HG03460 (cell line): Measurements from ENCODE around the gene NDUFS2.

Experiments used
- ATAC-seq: cut with Tn5 transposase; IDR thresholded peaks from one replicate; pipeline ENCODE4 v1.9.1; 2021; ENCODE audit not compliant: unreplicated experiment

Gene NDUFS2

DNA sequence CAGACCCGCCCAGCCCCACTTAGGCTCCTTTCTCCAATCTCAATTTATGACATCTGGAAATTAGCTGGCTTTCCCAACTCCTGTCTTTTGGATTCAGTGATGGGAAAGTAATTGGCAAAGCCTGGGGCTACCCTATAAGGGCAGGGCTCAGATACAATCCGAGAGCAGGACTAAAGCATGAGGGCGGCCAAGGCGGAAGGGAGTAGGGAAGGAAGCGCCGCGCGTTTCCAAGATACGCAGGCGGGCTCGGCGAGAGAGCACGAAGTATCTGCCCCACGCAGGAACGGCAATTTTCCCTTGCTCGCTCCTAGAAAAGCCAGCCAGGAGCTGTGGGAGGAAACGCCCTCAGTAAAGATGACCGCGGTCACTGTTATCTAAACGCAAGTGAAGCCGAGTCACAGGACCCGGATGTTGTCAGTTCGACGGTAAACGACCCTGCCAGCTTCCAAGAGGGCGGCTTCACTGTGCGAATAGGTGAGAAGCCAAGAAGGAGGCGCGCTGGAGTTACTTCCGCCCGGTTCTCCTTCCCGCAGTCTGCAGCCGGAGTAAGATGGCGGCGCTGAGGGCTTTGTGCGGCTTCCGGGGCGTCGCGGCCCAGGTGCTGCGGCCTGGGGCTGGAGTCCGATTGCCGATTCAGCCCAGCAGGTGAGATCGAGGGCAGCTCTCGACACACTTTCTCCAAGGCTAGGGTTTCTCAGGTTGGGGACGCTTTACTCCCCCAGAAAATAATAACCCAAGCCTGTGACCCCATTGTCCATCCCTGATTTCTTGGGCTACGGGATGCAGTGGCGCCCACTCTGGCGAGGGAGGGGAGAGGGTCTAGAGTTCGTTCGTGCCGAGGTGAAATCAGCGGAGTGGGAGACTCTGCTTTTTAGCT is at the start of gene NDUFS2:
TSS of gene NDUFS2 (plus strand) at position 532 of the 877 bp plus-strand sequence. CDS start at position 551, 19 bp downstream.
- peak; percentile 95 for ATAC-seq

- peak; percentile 7 for ATAC-seq
Observed at GRCh38 chr1:161153176-161153575, 49.0 kb upstream of the NDUFS2 start.

- peak; percentile 83 for ATAC-seq
Observed at GRCh38 chr1:161153682-161154337, 48.4 kb upstream of the NDUFS2 start, which contains the start of gene UFC1. Gene UFC1 (plus strand): TSS chr1:161153978. CDS start chr1:161153998, 20 bp downstream.

DNA sequence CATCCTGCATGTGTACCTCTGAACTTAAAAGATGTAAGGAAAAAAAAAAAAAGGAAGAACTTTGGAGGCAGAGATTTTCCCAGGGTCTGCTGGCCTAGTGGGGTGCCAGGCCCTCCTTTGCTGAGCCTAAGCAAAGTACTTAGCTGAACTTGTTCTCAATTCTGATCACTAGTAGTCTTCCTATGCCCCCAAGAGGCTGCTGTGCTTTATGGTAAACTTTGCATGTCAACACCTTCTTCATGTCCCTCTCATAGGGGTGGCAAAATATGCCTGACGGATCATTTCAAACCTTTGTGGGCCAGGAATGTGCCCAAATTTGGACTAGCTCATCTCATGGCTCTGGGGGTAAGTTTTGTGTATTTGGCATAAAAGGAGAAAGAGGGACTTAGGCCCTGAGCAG is 44.3 kb upstream of the NDUFS2 start:
- no peak for ATAC-seq

- ATAC-seq, result no peak
Observed at GRCh38 chr1:161158316-161159010, 43.7 kb upstream of the NDUFS2 start.

GRCh38 chr1:161159087-161159912 is 42.9 kb upstream of the NDUFS2 start, which contains the start of gene USP21:
Gene USP21 (plus strand): TSS chr1:161159500. CDS start chr1:161160641, 1,141 bp downstream.
- peak; percentile 85 for ATAC-seq

- no peak for ATAC-seq
Observed at GRCh38 chr1:161159913-161160243, 42.3 kb upstream of the NDUFS2 start.

GRCh38 chr1:161160671-161161145 is 41.5 kb upstream of the NDUFS2 start:
- ATAC-seq, result no peak

DNA sequence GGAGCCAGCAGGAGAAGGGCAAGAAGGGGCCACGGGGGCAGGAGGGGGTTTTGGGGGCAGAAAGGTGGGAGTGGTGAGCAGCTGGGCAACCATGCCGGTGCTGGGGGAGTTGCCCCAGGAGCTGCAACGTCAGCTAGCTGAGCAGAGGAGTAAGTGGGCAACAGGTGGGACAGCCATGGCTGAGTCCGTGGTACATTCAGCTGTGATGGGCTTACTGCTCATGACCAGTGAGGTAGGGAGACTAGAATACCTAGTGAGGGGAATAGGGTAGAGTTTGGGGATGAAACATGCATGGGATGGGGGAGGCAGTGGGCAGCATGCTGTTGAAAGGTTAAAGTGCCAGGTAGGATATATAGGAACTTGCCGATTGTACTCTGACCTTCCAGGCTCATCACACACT is 40.5 kb upstream of the NDUFS2 start:
- ATAC-seq, result no peak

- no peak for ATAC-seq
Observed at GRCh38 chr1:161162052-161162451, 40.1 kb upstream of the NDUFS2 start.

DNA sequence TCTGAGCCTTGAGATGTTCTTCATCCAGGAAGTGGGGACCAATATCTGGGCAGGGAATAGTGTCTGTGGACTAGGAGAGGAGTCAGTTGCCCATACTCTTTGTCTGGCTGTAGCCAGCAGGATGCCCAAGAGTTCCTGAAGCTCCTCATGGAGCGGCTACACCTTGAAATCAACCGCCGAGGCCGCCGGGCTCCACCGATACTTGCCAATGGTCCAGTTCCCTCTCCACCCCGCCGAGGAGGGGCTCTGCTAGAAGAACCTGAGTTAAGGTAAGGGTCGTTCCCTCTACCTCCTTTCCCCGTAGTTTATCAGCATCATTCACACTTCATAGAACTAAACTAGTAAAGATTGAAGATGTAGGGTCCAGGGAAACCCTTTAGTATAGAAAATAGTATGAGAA is 39.4 kb upstream of the NDUFS2 start:
- no peak for ATAC-seq

DNA sequence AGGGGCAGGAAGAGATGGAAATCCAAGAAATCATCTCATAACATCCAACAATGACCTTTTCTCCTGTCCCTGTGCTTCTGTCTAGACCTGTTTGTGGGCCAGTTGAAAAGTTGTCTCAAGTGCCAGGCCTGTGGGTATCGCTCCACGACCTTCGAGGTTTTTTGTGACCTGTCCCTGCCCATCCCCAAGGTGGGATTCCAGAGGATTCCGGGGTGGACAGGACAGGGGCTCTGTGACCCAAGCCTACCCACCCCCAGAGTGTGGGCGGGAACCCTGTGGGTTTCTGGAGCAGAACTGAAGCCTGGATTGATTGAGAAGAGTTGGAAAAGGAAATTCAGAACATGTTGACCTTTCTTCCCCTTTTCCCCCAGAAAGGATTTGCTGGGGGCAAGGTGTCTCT is 38.4 kb upstream of the NDUFS2 start:
- ATAC-seq, result no peak

DNA sequence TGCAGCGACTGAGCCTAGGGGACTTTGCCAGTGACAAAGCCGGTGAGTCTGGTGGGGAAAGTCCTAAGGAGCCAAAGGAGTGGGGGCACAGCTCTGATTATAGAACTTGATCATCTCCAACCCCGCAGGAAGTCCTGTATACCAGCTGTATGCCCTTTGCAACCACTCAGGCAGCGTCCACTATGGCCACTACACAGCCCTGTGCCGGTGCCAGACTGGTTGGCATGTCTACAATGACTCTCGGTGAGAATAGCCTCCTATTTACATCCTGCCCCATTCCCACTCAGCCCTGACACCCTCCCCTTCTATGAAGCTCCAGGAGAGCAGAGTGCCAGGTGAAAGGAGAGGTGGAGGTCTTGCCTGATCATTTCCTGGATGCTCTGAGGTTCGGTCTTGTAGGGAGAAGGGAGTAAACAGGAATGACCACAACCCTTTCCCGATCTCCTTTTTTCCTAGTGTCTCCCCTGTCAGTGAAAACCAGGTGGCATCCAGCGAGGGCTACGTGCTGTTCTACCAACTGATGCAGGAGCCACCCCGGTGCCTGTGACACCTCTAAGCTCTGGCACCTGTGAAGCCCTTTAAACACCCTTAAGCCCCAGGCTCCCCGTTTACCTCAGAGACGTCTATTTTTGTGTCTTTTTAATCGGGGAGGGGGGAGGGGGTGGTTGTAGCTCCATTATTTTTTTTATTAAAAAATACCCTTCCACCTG is 37.1 kb upstream of the NDUFS2 start:
- no peak for ATAC-seq

GRCh38 chr1:161165742-161166668 is 36.2 kb upstream of the NDUFS2 start, which contains the start of gene PPOX:
Gene PPOX (plus strand): TSS chr1:161166426. CDS start chr1:161166848, 422 bp downstream.
- ATAC-seq, result peak; percentile 92

- no peak for ATAC-seq
Observed at GRCh38 chr1:161166669-161167548, 35.3 kb upstream of the NDUFS2 start.

GRCh38 chr1:161168906-161169305 is 33.3 kb upstream of the NDUFS2 start:
- no peak for ATAC-seq

- no peak for ATAC-seq
Observed at GRCh38 chr1:161171191-161171590, 31.0 kb upstream of the NDUFS2 start.

GRCh38 chr1:161171696-161172095 is 30.5 kb upstream of the NDUFS2 start:
- ATAC-seq, result no peak
